Measurements from ENCODE around the gene THRB.

DNA sequence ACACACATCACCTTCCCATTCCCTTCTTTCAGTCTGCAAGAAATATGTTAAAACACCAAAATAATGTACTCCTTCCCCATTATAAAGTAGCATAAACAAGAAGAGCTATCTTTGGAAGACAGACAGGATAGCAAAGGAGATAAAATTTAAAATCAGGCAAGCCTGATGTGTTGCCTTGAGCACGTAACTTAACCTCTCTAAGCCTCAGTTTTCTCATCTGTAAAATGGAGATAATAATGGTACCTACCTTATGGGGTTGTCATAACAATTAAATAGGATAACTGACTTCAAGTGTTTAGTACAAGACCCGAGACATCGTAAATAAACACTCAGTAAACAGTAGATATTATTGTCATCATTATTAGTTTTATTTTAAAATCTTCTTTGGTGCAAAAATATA, 407.2 kb downstream of the THRB start:
- TF ChIP-seq, protein P1, sequence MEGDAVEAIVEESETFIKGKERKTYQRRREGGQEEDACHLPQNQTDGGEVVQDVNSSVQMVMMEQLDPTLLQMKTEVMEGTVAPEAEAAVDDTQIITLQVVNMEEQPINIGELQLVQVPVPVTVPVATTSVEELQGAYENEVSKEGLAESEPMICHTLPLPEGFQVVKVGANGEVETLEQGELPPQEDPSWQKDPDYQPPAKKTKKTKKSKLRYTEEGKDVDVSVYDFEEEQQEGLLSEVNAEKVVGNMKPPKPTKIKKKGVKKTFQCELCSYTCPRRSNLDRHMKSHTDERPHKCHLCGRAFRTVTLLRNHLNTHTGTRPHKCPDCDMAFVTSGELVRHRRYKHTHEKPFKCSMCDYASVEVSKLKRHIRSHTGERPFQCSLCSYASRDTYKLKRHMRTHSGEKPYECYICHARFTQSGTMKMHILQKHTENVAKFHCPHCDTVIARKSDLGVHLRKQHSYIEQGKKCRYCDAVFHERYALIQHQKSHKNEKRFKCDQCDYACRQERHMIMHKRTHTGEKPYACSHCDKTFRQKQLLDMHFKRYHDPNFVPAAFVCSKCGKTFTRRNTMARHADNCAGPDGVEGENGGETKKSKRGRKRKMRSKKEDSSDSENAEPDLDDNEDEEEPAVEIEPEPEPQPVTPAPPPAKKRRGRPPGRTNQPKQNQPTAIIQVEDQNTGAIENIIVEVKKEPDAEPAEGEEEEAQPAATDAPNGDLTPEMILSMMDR (IDR thresholded peaks at IDR 0.05) = no peak
- no peak for TF ChIP-seq POLR2A (IDR thresholded peaks at IDR 0.05)
